Ishikawa (cell line): ENCODE measurements around the gene CHN2.

Source experiments
- CEBPB ChIP-seq: IDR thresholded peaks from 2 replicates; pipeline ENCODE4 v1.6.1; 2012
- CREB1 ChIP-seq: IDR thresholded peaks from 2 replicates; pipeline ENCODE4 v1.6.1; 2012; ENCODE audit warnings: low read depth
- EGR1 ChIP-seq: IDR thresholded peaks from 2 replicates; pipeline ENCODE4 v1.6.1; 2012
- EP300 ChIP-seq: IDR thresholded peaks from 2 replicates; pipeline ENCODE4 v1.6.1; 2012; ENCODE audit warnings: borderline replicate concordance
- FOXM1 ChIP-seq: IDR thresholded peaks from 2 replicates; pipeline ENCODE4 v1.6.1; 2012; ENCODE audit warnings: low read depth, borderline replicate concordance
- MAX ChIP-seq: IDR thresholded peaks from 2 replicates; pipeline ENCODE4 v1.6.1; 2012
- NFIC ChIP-seq: IDR thresholded peaks from 2 replicates; pipeline ENCODE4 v1.6.1; 2012
- RAD21 ChIP-seq: IDR thresholded peaks from 2 replicates; pipeline ENCODE4 v1.6.1; 2012; ENCODE audit warnings: low read depth
- REST ChIP-seq: IDR thresholded peaks from 2 replicates; pipeline ENCODE4 v1.6.1; 2012; ENCODE audit warnings: low read depth, mild to moderate bottlenecking
- TAF1 ChIP-seq: IDR thresholded peaks from 2 replicates; pipeline ENCODE4 v1.6.1; 2012; ENCODE audit warnings: low read depth, mild to moderate bottlenecking
- TCF12 ChIP-seq: IDR thresholded peaks from 2 replicates; pipeline ENCODE4 v1.6.1; 2012; ENCODE audit warnings: low read depth
- TEAD4 ChIP-seq: IDR thresholded peaks from 2 replicates; pipeline ENCODE4 v1.6.1; 2012
- USF1 ChIP-seq: IDR thresholded peaks from 2 replicates; pipeline ENCODE4 v1.6.1; 2012
- YY1 ChIP-seq: IDR thresholded peaks from 2 replicates; pipeline ENCODE4 v1.6.1; 2012; ENCODE audit warnings: low read depth
- ZBTB7A ChIP-seq: IDR thresholded peaks from 2 replicates; pipeline ENCODE4 v1.6.1; 2012; ENCODE audit warnings: low read depth

The CHN2 gene

GRCh38 chr7:29350351-29350750 is 155.8 kb downstream of the CHN2 start:
- no peak for TF ChIP-seq REST
- no peak for TF ChIP-seq YY1
- TF ChIP-seq EP300, result peak; percentile 92
- TF ChIP-seq TEAD4, result peak; percentile 87
- TF ChIP-seq CREB1, result 0 out of 2 replicates have a peak, but pooled peaks have one; percentile 35
- TF ChIP-seq RAD21, result peak; percentile 22
- TF ChIP-seq USF1, result no peak
- TF ChIP-seq TAF1, result no peak
- no peak for TF ChIP-seq EGR1
- TF ChIP-seq MAX, result peak; percentile 61
- peak; percentile 86 for TF ChIP-seq NFIC
- peak; percentile 89 for TF ChIP-seq FOXM1
- TF ChIP-seq TCF12, result peak; percentile 94
- TF ChIP-seq ZBTB7A, result no peak
- TF ChIP-seq CEBPB, result peak; percentile 76

- no peak for TF ChIP-seq ZBTB7A
- TF ChIP-seq CEBPB, result peak; percentile 64
Measured at GRCh38 chr7:29352041-29352440, 157.5 kb downstream of the CHN2 start.

- TF ChIP-seq CREB1, result no peak
- no peak for TF ChIP-seq NFIC
Measured at GRCh38 chr7:29353810-29354209, 159.2 kb downstream of the CHN2 start.

GRCh38 chr7:29354340-29354739 is 159.8 kb downstream of the CHN2 start:
- TF ChIP-seq TEAD4 (no peak), REST (no peak), CEBPB (no peak), TCF12 (no peak), RAD21 (no peak), CREB1 (no peak), NFIC (no peak), YY1 (no peak), USF1 (no peak), FOXM1 (no peak), EGR1 (no peak), TAF1 (no peak), MAX (no peak), ZBTB7A (no peak), EP300 (no peak)

GRCh38 chr7:29355388-29355787 is 160.8 kb downstream of the CHN2 start:
- no peak for TF ChIP-seq REST
- TF ChIP-seq MAX, result no peak
- no peak for TF ChIP-seq CREB1
- TF ChIP-seq EP300, result no peak
- TF ChIP-seq TEAD4, result no peak
- no peak for TF ChIP-seq RAD21
- TF ChIP-seq TAF1, result no peak
- TF ChIP-seq USF1, result no peak
- no peak for TF ChIP-seq EGR1
- no peak for TF ChIP-seq TCF12
- no peak for TF ChIP-seq ZBTB7A
